ENCODE results near the gene SFI1.
A peak's percentile ranks its signal among the peaks of the same experiment; 100 is the strongest.

SFI1 gene

GRCh38 chr22:31618471-31619176, 122.3 kb downstream of the SFI1 start:
- peak; percentile 42 for DNase-seq

- DNase-seq = no peak
These were observed 123.4 kb downstream of the SFI1 start for GRCh38 chr22:31619611-31620300.

GRCh38 chr22:31620756-31621480, 124.6 kb downstream of the SFI1 start:
- no peak for DNase-seq

GRCh38 chr22:31621507-31622124, 125.3 kb downstream of the SFI1 start:
- no peak for DNase-seq

GRCh38 chr22:31622980-31623379, 126.6 kb downstream of the SFI1 start:
- no peak for DNase-seq

GRCh38 chr22:31623592-31624304, 127.4 kb downstream of the SFI1 start:
- no peak for DNase-seq

GRCh38 chr22:31625257-31625640, 128.9 kb downstream of the SFI1 start:
- no peak for DNase-seq

GRCh38 chr22:31625661-31626426, 129.5 kb downstream of the SFI1 start:
- no peak for DNase-seq

- DNase-seq = no peak
These were observed 130.3 kb downstream of the SFI1 start for GRCh38 chr22:31626427-31627150.

- no peak for DNase-seq
These were observed 130.9 kb downstream of the SFI1 start for GRCh38 chr22:31627223-31627731.

- DNase-seq = no peak
These were observed 132.0 kb downstream of the SFI1 start for GRCh38 chr22:31628362-31628761.

GRCh38 chr22:31628969-31629708, 132.8 kb downstream of the SFI1 start:
- DNase-seq = no peak

- no peak for DNase-seq
These were observed 133.4 kb downstream of the SFI1 start for GRCh38 chr22:31629741-31630184.

- peak; percentile 73 for DNase-seq
These were observed 134.3 kb downstream of the SFI1 start for GRCh38 chr22:31630331-31631329.

GRCh38 chr22:31631436-31631835, 135.1 kb downstream of the SFI1 start:
- DNase-seq = no peak

GRCh38 chr22:31635638-31636306, 139.4 kb downstream of the SFI1 start:
- no peak for DNase-seq

- no peak for DNase-seq
These were observed 141.1 kb downstream of the SFI1 start for GRCh38 chr22:31637447-31637890.

All from NCI-H1105 treated with DMSO at 0.1 percent for 48 hours (cell line).